DMS53 treated with DMSO at 0.1 percent for 48 hours (cell line): ENCODE measurements around the gene DBT.
"Not testable (repeated sequence)": the region's sequence is repeated elsewhere in the genome, so short reads cannot be mapped to it uniquely, and the experiment has no call there.

Experiments used
- DNase-seq: peaks from one replicate; lab custom pipeline; 2025; ENCODE audit not compliant: unreplicated experiment; lab: John Stamatoyannopoulos, UW

Gene DBT

DNA sequence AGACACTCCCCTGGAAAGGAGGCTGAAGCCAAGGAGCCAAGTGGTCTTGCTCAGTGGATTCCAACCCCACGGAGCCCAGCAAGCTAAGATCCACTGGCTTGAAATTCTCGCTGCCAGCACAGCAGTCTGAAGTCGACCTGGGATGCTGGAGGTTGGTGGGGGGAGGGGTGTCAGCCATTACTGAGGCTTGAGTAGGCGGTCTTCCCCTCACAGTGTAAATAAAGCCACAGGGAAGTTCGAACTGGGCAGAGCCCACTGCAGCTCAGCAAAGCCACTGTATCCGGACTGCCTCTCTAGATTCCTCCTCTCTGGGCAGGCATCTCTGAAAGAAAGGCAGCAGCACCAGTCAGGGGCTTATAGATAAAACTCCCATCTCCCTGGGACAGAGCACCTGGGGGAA is 49.6 kb downstream of the DBT start:
- DNase-seq: not testable (repeated sequence)

DNA sequence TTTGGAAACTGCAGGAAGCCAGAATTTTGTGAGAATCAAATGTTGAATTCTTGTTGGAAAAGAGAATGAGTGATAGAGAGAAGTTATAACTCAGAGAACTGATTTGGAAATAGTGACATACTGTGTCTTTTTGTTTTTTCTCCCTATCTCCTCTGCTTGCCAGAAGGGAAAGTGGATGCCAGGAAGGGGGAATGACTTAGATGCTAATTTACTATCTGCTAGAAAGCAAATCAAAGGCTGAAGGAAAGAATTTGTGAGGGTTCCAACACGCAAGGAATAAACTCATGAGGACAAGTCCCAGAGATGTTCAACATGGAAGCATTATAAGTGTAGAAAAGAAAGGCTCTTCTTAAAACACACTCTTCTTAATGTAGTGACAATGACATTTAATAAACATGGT is 51.0 kb downstream of the DBT start:
- DNase-seq: no peak

DNA sequence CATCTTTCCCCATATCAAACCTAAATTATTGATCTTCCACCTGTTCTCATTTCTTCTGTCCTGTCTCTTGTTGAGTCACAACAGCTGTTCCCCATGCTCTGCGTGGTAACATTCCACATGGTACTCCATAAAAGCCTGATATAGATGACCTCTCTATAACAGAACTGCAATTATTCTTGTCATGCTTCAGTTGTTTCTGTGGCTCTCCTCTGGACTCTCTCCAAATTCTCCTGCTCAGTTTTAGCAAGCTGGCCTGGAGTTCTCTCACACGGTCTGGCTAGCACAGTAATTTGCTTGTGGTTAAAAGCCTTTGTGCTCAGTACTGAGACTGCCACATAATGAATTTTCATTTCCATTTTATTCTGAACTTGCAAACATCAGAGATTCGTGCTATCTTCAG is 61.0 kb downstream of the DBT start:
- no peak for DNase-seq

DNA sequence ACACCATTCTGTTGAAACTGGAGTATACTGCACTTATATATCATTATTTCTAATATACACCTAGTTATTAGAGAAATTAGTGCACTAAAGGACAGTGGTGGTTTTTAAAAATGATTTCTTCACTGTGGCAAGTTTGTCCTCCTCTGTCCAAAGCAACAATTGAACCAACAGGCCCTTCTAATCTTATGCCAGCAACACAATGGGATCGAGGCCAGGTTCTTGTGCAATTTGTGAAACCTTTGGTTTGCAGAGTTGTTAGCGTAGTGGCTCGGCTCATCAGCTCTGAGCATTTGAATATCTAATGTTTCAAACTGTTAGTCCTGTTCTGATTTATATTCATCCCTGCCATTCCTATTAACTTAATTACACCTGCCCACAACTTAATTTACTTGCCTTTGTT is 61.7 kb downstream of the DBT start:
- DNase-seq: no peak

DNA sequence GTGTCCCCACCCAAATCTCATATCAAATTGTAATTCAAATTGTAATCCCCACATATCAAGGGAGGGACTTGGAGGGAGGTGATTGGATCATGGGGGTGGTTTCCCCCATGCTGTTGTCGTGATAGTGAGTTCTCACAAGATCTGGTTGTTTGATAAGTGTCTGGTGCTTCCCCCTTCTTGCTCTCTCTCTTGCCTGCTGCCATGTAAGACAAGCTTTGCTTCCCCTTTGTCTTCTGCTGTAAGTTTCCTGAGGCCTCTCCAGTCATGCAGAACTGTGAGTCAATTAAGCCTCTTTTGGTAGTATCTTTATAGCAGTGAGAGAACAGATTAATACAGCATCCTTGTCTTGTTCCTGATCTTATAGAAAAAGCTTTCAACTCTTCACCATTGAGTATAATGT is 65.1 kb downstream of the DBT start:
- DNase-seq: no peak

DNA sequence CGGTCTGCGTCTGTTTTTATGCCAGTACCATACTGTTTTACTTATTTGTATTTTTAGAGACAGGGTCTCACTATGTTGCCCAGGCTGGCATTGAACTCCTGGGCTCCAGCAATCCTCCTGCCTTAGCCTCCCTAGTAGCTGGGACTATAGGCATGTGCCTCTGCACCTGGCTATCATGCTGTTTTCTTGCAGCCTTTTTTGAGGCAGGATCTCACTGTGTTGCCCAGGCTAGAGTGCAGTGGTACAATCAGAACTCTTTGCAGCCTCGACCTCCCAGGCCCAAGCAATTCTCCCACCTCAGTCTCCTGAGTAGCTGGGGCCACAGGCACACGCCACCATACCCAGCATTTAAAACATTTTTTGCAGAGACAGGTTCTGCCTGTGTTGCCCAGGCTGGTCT is 66.3 kb downstream of the DBT start:
- DNase-seq: no peak

DNA sequence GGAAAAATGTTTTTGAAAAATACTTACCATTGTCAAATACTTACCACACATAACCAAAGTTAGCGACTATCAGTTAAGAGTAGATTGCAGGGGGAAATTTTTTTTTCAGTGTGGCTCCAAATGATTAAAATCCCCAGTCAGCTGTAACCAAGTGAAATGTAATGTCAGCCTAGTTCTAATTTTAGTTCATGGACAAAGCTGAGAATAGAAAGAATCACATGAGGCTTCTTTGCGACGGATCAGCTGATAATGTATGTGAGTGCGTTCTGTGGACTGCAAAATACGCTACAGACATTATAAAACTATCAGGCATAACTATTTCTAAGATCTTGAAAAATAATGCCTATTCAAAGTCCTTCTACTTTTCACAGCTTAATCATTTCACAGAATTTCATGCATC is 71.5 kb downstream of the DBT start, which contains the start of gene LRRC39:
LRRC39 (minus strand) TSS at position 166 of the 400 bp plus-strand sequence. CDS start 9,740 bp downstream, outside the sequence.
- DNase-seq: no peak

DNA sequence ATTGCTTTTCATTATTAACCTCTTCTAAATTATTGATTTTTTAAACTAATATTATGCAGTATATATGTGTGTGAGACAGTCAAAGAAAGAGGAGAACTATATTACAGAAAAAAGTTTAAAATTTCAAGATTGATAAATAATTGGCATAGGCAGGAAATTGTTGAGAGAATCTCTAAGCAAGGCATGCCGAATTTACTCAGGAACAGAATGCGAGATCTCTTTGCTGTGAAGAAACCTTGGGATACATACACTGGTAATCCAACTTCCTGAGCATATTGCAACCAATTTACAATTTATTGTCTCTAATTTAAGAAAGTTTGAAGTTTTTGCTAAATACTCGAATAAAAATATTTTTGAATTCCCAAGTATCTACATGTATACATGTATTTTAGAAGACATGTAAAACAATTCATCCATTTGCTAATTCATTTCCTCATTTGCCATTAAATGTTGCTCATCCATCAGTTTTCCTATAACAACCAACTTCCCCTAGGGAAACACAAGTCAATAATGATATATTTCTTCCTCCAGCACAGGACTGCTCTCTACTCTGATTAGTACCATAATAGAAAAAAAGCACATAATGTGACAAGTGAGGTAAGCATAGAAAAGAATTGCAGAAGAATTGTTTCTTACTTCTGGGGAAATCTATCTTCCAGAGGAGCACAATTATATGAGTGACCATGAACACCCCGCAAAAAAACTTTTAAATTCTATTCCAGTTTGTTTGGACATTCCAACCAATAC is 72.2 kb downstream of the DBT start:
- no peak for DNase-seq

DNA sequence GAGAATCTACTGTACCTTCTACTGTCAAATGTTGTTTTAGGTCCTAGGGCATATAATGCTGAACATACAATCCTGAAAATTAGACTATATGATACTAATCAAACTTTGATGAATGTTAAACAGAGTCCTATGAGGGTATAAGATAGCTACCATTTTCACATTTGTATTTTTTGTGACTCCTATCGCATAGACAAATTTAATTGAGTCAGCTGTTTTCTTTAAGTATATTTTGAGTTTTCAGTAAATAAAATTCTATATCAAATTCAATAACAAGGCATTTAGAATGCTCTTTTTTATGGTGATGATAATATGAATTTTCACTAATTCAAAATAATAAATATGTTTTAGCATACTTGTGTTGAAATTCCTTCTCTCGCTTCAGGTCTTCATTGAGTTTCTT is 81.6 kb downstream of the DBT start:
- DNase-seq: no peak

DNA sequence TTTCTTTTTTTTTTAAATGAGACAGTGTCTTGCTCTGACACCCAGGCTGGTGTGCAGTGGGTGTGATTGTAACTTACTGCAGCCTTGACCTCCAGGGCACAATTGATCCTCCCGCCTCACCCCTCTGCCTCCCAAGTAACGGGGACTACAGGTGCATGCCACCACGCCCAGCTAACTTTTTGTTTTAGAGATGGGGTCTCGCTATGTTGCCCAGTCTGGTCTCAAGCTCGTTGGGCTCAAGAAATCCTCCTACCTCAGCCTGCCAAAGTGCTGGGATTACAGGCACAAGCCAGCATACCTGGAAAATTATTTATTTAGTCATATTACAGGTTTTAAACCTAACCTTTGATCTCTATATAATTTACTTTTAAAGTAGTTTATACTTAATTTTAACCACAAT is 84.9 kb downstream of the DBT start:
- DNase-seq: no peak

DNA sequence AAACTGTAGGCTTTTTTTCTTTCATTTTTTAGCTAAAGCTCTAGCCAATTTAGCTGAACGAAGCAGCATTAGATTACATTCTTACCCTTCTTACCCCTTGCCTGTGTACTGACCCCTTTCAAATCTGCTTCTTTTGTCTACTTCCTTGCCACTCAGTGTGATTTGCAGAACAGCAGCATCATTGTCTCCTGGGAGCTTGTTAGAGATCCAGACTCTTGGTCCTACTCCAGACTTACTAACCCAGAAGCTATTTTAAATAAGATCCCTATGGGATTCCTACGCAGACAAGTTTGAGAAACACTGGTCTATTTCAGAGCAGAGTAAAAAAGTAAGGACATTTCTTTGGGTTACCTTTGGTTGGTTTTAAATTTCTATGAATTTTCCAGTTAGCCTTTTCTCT is 85.4 kb downstream of the DBT start:
- no peak for DNase-seq

DNA sequence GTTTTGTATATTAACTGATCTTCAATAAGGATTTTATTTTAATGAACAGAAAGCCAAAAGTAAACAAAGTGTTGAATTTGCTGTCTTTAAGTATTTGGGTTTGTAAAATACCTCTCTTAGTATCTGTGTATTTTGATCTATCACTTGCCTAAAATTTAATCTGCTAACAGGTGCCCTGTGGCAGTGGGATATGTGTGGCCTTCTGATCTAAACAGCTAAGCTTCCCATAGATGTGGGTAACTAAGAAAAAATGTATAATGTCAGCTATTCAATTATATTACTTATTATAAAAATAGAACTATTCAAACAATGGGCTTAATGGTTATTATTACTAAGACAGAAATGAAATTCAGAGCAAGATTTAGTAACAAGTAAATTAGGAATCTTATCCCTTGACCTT is 86.8 kb downstream of the DBT start:
- no peak for DNase-seq

DNA sequence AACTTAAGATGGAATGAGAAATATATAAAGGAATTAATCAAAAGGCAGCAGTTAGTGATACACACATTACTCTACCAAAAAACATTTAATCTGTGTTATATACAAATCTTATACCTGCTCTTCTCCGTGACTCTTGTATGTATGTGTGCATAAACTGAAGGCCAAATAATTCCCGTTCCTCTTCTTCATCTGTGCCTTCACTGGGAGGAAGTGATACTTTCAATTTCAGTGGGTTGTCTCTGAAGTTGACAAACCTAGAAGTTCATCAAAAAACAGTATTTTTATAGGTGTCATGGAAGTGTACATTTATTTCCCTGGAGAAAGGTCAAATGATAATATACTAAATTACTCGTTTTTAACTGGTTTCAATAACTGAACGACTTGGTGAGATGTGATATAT is 97.4 kb downstream of the DBT start:
- DNase-seq: no peak

DNA sequence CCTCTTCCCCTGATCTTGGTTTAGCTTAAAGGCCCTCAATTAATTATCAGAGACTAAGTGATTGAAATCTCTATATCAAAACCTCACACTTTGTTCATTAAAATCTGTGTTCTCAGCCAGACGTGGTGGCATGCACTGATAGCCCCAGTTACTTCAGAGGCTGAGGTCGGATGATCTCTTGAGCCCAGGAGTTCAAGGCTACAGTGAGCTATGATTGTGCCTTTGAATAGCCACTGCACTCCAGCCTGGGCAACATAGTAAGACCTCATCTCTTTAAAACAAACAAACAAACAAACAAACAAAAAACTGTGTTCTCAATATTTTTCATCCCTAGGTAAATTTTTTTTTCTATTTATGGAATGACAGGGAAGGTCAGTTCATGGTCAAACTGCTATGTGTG is 98.0 kb downstream of the DBT start:
- DNase-seq: no peak

DNA sequence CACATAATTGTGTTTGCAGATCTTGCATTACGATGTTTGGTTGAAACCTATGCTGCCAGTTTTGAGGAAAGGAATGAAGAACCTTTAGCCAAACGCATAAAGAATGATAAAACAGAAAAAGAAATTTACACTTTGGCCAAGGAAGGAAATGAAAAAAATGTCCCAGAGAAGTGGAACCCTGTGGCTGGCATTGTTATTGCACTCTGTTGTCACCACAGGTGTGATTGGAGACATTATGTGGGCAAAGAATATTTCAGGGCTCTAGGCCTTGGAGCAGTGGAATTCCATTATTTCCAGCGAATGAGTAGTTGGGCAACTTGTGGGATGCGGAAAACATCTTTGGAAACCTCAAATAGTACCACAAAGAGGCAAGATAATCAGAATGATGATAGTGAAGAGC is 101.8 kb downstream of the DBT start:
- no peak for DNase-seq

DNA sequence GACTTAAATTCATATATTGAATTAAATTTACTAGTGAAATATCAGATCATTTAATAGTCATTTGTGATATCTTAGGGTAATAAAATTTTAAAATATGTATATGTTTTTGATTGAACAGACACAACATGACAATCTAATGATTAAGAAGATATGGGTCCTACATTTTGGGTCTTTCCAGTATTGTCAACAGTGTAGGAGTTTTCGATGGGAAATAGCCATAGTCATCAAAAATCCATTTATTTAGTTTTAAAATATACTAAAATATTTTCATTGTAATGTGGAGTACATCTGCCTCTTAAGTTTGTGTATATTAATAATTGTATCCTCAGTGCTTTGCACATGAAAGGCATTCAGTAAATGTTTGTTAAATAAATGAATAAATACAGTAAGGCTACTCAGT is 102.7 kb downstream of the DBT start:
- no peak for DNase-seq

DNA sequence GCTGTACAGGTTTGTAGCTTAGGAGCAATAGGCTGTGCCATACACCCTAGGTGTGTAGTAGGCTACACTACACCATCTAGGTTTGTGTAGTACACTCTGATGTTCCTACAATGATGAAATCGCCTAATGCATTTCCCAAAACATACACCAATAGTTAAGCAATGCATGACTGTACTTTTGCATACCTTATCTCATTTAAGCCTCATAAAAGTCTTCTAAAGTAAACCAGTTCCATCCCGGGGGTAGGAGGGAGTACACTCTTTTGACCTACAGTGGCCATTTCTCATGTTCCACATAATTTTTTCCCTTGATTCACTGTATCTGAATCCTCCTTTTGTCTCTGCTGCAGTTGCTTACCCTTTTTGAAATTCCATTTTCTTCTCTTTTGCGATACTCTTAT is 104.5 kb downstream of the DBT start:
- no peak for DNase-seq

DNA sequence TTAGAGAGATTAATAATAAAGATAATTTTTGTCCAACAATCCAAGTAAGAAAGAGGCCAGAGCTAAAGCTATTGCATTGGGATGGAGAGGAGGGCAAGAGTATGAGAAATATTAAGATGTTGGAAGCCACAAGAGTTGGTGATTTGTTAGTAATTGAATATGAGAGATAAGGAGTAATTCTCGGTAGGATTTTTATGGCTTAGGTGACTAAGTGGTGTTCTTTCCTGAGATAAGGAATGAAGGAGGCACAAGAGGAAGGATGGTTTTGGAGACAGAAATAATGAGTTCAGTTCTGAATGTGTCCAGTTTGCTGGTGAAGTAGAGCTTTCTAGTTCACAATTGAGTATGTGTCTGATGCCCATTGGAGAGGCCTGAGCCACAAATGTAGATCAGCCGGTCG is 107.3 kb downstream of the DBT start:
- DNase-seq: no peak

DNA sequence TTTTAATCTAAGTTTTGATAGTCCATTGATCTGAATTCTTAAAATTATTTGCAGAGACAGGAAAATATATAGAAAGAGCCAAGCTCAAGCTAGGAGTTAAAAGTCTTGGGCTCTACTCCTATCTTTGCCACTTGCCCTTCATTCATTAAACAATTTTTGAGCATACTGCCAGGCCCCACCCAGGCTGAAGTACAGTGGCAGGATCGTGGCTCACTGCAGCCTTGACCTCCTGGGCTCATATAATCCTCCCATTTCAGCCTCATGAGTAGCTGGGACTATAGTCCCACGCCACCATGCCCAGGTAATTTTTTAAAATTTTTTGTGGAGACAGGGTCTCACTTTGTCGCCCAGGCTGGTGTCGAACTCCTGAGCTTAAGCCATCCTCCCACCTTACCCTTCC is 108.4 kb downstream of the DBT start:
- DNase-seq: no peak

DNA sequence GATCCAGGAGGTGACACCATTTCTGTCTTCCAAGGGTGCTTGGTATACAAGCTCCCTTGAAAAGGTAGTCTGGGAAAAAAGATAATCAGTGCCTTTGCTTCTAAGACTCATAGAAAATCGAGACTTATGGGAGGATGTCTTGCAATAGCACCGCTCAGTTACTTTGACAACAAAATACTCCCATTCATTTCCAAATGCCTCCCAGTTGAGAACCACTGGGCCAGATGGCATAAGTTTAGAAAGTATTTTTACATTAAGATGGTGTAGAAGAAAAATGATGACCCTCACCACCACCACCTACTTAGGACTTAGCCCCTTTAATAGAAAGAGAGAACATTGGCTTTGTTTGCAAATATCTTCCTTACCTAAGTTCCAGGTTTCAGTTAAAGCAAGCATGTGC is 112.0 kb downstream of the DBT start:
- no peak for DNase-seq
